GM19239 (cell line): ENCODE measurements around the gene SH3BGR.
A peak's percentile ranks its signal among the peaks of the same experiment; 100 is the strongest.
"Not testable (repeated sequence)": the region's sequence is repeated elsewhere in the genome, so short reads cannot be mapped to it uniquely, and the experiment has no call there.

Experiments
- DNase-seq: peaks from one replicate; pipeline ENCODE4 v3.0.0; 2011; ENCODE audit warnings: low spot score; ENCODE audit not compliant: insufficient read length
- FAIRE-seq: peaks from 2 replicates; lab custom pipeline; 2011; peaks lifted over from hg19 to GRCh38; lab: Jason Lieb, UNC

The SH3BGR gene

GRCh38 chr21:39451332-39452206 lies at the start of gene SH3BGR:
TSS of gene SH3BGR (plus strand) at chr21:39451970. CDS start at chr21:39452097, 127 bp downstream.
- DNase-seq (no peak), FAIRE-seq (no peak)

DNA sequence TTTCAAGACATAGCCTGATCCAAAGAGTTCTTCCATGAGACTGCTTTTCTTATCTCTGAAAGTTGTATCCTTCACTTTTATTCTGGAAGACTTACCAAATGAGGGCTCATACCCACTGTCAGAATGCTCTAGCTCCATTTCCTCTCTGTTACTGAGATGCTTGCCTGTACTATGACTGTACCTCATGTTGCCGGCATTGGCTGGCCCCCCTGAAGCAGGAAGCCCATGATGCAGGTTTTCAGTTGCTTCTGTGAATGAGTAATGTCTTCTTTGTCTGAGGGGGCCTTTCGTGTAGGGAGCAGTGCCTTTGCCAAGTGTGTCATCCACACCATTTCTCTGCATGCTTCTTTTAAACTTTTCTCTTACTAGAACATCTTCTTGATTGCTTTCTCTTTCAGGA lies 45.7 kb upstream of the SH3BGR start:
- DNase-seq (no peak), FAIRE-seq (no peak)

DNA sequence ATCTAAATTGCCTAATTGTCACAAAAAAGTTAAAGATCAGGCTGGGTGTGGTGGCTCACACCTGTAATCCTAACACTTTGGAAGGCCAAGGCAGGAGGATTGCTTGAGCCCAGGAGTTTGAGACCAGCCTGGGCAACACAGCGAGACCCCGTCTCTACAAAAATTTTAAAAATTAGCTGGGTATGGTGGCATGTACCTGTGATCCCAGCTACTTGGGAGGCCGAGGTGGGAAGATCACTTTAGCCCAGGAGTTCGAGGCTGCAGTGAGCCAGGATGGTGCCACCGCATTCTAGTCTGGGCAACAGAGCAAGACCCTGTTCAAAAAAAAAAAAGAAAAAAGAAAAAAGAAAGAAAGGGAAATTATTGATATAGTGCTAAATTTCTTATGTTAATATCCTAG lies 32.6 kb upstream of the SH3BGR start:
- DNase-seq, FAIRE-seq: not testable (repeated sequence)

- no peak for DNase-seq
- FAIRE-seq: no peak
These were observed 29.1 kb upstream of the SH3BGR start for GRCh38 chr21:39422527-39423241.

- FAIRE-seq (no peak), DNase-seq (no peak)
These were observed 22.3 kb upstream of the SH3BGR start for GRCh38 chr21:39429445-39429844.

GRCh38 chr21:39430016-39430415 lies 21.8 kb upstream of the SH3BGR start:
- DNase-seq: no peak
- FAIRE-seq: no peak

- DNase-seq: no peak
- no peak for FAIRE-seq
These were observed 21.3 kb upstream of the SH3BGR start for GRCh38 chr21:39430457-39430856.

DNA sequence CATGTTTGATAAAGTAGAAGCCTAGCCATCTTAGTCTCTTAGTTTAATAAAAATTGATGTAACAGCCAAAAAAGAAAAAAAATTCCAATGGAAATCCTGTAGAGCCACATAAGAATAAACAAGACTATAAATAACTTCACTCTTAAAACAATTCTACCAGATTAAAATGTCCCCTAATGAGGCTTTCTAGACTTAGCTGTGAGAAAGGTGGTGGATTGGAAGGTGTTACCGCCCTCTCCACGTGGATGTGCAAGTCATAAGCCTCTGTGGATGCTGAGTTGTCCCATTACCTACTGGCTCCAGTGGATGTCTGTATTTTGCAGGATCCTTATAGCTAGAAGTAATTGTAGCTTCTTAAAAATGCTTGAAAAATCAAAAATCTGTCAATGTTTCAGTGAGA lies 20.8 kb upstream of the SH3BGR start:
- no peak for FAIRE-seq
- no peak for DNase-seq

DNA sequence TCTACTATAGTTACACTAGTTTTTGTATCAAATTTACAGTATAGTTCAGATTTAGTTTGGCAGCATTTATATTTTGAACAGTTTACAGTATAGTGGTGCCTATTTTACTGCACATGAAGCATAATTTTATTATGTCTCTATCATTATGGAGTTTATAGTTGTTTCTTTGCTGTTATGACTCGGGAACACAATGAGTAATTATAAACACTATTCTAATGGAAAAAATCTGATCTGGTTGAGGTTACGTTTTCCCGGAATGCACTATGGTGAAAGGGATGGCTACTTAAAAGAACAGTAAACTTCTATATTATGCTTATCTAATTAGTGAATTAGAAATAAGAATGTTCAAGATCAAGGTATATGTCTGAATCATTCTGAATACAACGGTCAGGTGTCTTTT lies 16.8 kb upstream of the SH3BGR start:
- FAIRE-seq (no peak), DNase-seq (no peak)

GRCh38 chr21:39439232-39439631 lies 12.5 kb upstream of the SH3BGR start:
- FAIRE-seq (no peak), DNase-seq (no peak)

DNA sequence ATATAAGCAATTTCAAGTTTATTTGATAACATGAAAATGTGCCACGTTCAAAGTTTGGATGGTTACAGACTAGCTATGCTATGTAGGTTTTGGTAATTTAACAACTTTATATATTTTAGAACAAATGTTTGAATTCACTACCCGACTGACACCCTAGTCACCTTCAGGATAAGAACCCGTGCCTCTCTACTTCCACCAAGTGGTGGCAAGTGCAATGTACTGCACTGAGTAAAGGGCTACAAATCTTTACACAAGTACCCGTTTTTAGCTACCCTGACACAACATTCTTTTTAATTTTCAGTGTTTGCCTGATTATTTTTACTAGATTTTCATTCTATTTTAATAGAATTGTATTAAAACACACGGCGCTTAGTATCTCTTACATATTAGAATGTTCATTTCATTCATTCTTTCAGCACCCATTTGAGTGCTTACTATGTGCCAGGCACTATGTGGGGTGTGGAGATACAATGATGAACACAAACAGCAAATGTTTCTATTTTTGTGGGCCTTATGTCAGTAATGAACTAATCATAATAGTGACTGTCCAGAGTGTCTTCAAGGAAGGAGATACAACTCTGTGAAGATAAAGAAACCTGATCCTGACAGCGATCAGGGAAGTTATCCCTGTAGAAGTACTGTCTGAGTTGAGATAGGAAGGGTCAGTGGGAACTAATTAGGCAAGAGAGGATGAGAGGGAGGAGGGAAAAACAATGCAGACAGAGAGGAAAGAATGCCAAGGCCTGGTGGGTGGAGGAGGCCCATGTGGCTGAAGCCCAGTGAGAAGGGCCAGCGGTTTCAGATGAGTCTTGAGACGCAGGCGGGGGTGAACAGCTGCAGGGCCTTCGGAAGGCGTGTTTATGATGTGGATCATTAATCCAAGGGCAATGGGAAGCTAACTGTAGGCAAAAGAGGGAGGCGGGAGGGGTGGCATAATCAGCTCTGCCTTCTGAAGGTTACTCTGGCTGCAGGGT lies 10.0 kb upstream of the SH3BGR start:
- peak; percentile 18 for FAIRE-seq
- peak; percentile 23 for DNase-seq

DNA sequence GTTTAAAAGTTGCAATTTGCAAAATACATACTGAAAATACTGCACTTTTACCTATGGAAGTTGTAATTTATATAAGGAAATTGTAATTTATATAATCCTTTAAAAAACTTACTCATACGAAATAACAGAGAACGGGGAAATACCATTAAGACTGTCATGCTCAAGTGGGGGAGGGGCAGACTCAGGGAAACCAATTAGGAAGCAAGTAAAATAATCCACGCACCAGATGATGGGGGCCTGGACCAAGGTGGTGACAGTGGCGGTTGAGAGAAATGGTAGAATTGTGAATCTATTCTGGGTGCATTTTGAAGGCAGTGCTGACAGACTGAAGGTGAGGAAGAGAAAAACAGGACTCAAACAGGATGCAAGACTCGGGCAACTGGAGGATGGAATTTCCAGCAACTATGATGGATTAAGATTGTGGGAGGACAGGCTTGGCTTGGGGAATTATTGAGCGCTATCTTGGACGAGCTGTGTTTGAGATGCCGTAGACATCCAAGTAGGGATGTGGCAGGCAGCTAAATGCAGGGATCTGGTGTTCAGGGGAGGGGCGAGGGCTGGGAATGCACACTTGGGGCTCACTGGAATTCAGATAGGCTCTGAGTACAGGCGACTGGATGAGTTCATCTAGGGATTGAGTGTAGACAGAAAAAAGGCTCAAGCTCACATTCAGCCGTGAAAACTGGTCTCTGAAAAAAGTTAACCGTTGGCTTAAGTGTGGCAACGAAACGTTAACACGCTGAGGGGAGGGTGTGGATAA lies 7.2 kb upstream of the SH3BGR start:
- no peak for DNase-seq
- no peak for FAIRE-seq

GRCh38 chr21:39445321-39446269 lies 6.2 kb upstream of the SH3BGR start, which contains the start of gene LCA5L:
TSS of gene LCA5L (minus strand) at chr21:39445778. CDS start at chr21:39428493, 17,285 bp downstream.
- FAIRE-seq (peak; percentile 84), DNase-seq (peak; percentile 92)

DNA sequence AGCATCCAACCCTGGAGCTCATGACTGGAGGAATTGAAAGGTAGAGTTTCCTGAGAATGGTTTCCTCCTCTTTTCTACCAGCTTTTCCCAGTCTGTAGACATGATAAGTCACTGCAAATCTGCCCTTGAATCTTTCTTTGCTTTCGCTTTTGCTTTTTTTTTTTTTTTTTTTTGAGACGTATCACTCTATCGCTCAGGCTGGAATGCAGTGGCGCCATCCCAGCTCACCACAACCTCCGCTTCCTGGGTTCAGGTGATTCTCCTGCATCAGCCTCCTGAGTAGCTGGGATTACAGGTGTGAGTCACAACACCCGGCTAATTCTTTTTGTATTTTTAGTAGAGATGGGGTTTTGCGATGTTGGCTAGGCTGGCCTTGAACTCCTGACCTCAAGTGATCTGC lies 4.5 kb upstream of the SH3BGR start:
- FAIRE-seq: no peak

DNA sequence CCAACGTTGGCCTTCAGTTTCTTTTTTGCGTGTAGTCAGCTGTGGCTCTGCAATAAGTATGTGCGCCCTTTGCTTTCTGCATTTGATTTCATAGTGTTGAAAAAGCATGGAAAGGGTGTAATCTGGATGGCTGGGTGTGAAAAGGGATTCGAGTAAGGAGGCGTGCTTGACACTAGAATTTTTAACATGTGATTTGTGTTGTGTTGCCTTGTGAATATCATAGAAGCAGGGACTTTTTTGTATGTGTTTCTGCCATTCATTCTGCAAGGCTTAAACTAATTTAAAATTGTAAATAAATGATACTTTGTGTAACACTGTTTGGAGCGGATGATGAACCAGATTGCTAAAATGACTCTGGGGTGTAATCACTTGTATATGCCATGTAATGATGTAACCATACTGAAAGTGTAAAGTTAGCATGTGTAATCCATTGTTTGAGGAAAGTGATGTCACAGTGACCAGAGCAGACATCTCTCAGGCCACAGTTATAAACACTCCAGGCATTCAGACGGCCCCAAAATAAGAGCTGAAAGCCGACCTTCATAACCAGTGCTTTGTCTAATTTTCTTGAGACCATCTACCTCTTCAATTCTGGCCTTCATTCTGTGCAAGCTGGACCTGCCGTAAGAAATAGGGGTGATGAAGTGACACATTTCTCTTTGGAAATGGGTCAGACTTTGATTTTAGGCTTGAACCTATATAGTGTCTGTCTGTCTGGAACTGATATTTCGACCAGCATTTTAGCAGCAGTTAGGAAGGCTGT lies 618 bp downstream of the SH3BGR start:
- no peak for FAIRE-seq
- no peak for DNase-seq

More for the DNA sequence above, 4.5 kb upstream of the SH3BGR start:
- DNase-seq: no peak

DNA sequence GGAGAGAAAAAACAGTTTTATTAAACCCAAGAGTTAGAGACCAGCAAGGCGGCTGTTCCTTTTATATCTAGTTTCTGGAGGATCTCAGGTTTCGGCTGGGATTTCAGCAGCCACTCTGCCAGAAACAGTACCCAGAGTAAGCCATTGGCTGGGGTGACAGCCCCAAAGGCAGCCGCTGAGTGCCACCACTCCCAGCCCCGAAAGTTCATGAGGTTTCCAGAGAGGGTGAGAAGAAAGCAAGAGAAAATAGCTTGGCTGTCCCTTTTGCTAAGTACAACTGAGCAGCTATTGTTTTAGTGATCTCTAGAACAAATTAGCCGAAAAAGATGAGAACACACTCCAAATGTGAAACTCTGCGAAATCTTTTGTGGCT lies 1.2 kb downstream of the SH3BGR start:
- DNase-seq: no peak

DNA sequence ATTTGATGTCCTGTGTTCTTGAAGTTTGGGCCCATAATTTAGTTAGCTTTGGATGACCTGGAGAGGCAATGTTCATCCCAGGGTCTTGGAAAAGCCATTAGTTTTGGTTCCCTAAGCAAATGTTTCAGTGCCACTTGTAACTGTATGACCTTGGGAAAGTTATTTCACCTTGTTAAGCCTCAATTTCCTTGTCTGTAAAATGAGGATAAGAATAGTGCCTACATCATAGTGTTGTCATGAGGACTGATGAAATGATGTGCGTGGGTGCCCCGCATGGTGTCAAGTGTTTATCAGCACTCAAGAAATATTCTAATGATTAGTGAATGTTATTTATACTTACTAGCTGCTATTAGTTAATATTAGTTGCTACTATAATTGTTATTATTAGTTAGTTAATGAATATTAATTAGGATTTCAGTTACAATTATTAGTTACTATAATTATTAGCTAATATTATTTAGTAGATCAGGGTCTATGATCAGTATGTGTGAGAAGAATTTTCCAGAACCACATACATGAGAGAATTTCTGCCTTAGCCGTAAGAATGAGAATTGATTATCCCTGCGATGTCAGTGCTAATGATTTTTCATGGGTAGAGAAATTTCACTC lies 1.9 kb downstream of the SH3BGR start:
- DNase-seq (no peak), FAIRE-seq (no peak)

More for the DNA sequence above, 1.2 kb downstream of the SH3BGR start:
- FAIRE-seq: no peak
